Mesangial cell (primary cell): ENCODE results near the gene COG4. TPM values are rescaled to one million over a fixed set of nuclear protein-coding genes. Genes with fewer than 3 reads are reported as not detected.

ENCODE experiments used
- total RNA-seq: library from RNA; depleted of rRNA; stranded (reverse); fragments of >200 nt; gene quantifications from 2 replicates; pipeline ENCODE4 v1.2.3, GENCODE V29; 2015

COG4 gene
- 42.6 and 48.7 TPM in 2 replicates for total RNA-seq

GRCh38 chr16:70523076-70523742 lies at the start of gene COG4:
Gene COG4 (minus strand): TSS chr16:70523554. CDS start chr16:70523543, 11 bp downstream.

DNA sequence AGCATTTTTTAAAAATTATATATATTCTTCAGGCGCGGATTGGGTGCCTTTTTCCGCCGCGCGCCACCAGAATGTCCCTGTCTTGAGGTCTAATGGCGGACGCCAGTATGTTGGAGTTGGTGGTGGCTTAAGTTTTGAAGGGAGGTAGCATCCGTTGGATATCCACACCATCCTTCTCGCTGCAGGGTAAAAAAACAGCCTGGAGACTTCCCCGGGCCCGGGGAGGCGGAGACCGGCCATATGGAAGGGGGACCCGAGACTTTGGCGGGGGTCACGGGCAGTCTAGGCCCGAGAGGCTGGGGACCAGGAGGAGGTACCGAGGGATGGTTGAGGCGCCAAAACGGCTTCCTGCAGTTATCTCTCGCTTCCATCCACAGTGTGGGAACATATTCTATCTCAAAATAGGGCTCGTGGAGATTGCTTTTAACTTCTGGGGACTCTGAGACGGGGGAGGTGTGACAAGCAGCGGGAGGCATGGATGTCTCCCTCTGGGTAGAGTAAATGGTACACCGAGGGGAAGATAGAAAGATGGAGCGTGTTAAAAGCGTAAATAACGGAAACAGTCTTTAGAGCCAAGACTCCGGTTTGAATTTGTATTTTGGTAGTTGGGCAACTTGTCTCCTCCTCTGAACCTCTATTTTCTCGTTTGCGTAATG lies 517 bp upstream of the COG4 start, which contains the start of gene SF3B3:
Gene SF3B3, plus strand, starts transcription at position 74 of the 656 bp plus-strand sequence. CDS start 2,841 bp downstream, outside the sequence.

GRCh38 chr16:70454222-70455034 lies 68.9 kb downstream of the COG4 start, which contains the start of gene FCSK:
Gene FCSK (plus strand): TSS chr16:70454595. CDS start chr16:70463191, 8,596 bp downstream.

GRCh38 chr16:70438969-70439862 lies 84.1 kb downstream of the COG4 start, which contains the start of gene ST3GAL2:
Gene ST3GAL2 (minus strand): TSS chr16:70439100. CDS start chr16:70398530, 40,570 bp downstream.

Other genes with a start within 250 kb of the COG4 start
- gene AARS1, start 234.0 kb downstream of the COG4 start, total RNA-seq, result 120 and 138 TPM in 2 replicates
- 30.6 and 31.6 TPM in 2 replicates for gene DDX19B, start 224.4 kb downstream of the COG4 start, total RNA-seq
- 36.8 and 39.4 TPM in 2 replicates for gene DDX19A, start 176.7 kb downstream of the COG4 start, total RNA-seq
- gene ST3GAL2, start 84.5 kb downstream of the COG4 start, total RNA-seq, result 35.1 and 37.5 TPM in 2 replicates
- gene FCSK, start 69.0 kb downstream of the COG4 start, total RNA-seq, result 9.0 and 20.5 TPM in 2 replicates
- gene SF3B3, start 262 bp upstream of the COG4 start, total RNA-seq, result 168 and 185 TPM in 2 replicates
- under 0.01 and 2.2 TPM in 2 replicates for gene IL34, start 123.0 kb upstream of the COG4 start, total RNA-seq
- gene MTSS2, start 162.5 kb upstream of the COG4 start, total RNA-seq, result 46.0 and 63.6 TPM in 2 replicates